Measurements from ENCODE around the gene DNAJC4. TPM values are rescaled to one million over a fixed set of nuclear protein-coding genes. Genes with fewer than 3 reads are reported as not detected.

DNAJC4 gene
- total RNA-seq, 3 donors from 2014 or later = 23.6 to 33.5 (median 32.6) TPM

GRCh38 chr11:64238999-64239398, 8.7 kb downstream of the DNAJC4 start:
- DNase-seq (ENCODE audit: low spot score in 2 of 2) = no peak
- Histone ChIP-seq H3K36me3 (no peaks in the 10 kb centered on the region), H3K27ac (peak overlapping the region; percentile 61 to 100), H3K9me3 (no peaks in the 10 kb centered on the region), H3K4me1 (peaks cover 6 to 12% of the 10 kb centered on the region in 2 donors), H3K27me3 (no peaks in the 10 kb centered on the region), H3K4me3 (no peak overlapping the region)
- TF ChIP-seq POLR2AphosphoS5 (IDR thresholded peaks at IDR 0.05) (no peak), POLR2A (IDR thresholded peaks at IDR 0.05) (no peak), CTCF (IDR thresholded peaks at IDR 0.05) (no peak)
- intact Hi-C loops (cut with DNase I; ENCODE audit: low total_unique reads) = no loop called here

GRCh38 chr11:64239662-64240434, 9.5 kb downstream of the DNAJC4 start:
- Histone ChIP-seq H3K4me1 (peaks cover 4 to 13% of the 10 kb centered on the region in 2 donors), H3K36me3 (no peaks in the 10 kb centered on the region), H3K27ac (peak overlapping the region; percentile 100), H3K27me3 (no peaks in the 10 kb centered on the region), H3K4me3 (peak overlapping the region; percentile 83 to 92 (median 87)), H3K9me3 (no peaks in the 10 kb centered on the region)
- no peak for DNase-seq (ENCODE audit: low spot score in 2 of 2)
- intact Hi-C loops (cut with DNase I; ENCODE audit: low total_unique reads) = no loop called here
- TF ChIP-seq POLR2A (IDR thresholded peaks at IDR 0.05) = no peak
- TF ChIP-seq POLR2AphosphoS5 (IDR thresholded peaks at IDR 0.05) = no peak
- no peak for TF ChIP-seq CTCF (IDR thresholded peaks at IDR 0.05)

- TF ChIP-seq POLR2A (IDR thresholded peaks at IDR 0.05) (peak; percentile 81), CTCF (IDR thresholded peaks at IDR 0.05) (no peak), POLR2AphosphoS5 (IDR thresholded peaks at IDR 0.05) (peak; percentile 85 to 98 (median 95))
- peaks cover 4 to 13% of the 10 kb centered on the region in 2 donors for H3K4me1 ChIP-seq
- no peaks in the 10 kb centered on the region for H3K36me3 ChIP-seq
- H3K27me3 ChIP-seq = no peaks in the 10 kb centered on the region
- peak within 1 kb of the TSS; percentile 83 to 92 (median 87) for H3K4me3 ChIP-seq
- intact Hi-C loops (cut with DNase I; ENCODE audit: low total_unique reads) = no loop called here
- no peaks in the 10 kb centered on the region for H3K9me3 ChIP-seq
- H3K27ac ChIP-seq = peak within 1 kb of the TSS; percentile 100
- peak; percentile 96 to 98 for DNase-seq (ENCODE audit: low spot score in 2 of 2)
These were observed 10.3 kb downstream of the DNAJC4 start, which contains the start of gene FKBP2 for GRCh38 chr11:64240435-64241240. TSS of gene FKBP2 (plus strand) at chr11:64241095. CDS start at chr11:64242388, 1,293 bp downstream.

GRCh38 chr11:64241241-64241490, 10.8 kb downstream of the DNAJC4 start:
- TF ChIP-seq CTCF (IDR thresholded peaks at IDR 0.05) = no peak
- no peak for TF ChIP-seq POLR2A (IDR thresholded peaks at IDR 0.05)
- TF ChIP-seq POLR2AphosphoS5 (IDR thresholded peaks at IDR 0.05) = no peak
- H3K4me1 ChIP-seq = peaks cover 4 to 12% of the 10 kb centered on the region in 2 donors

More at GRCh38 chr11:64241241-64241490, 10.8 kb downstream of the DNAJC4 start:
- peak in 1 of 2 donors; percentile 99 for DNase-seq (ENCODE audit: low spot score in 2 of 2)
- intact Hi-C loops (cut with DNase I; ENCODE audit: low total_unique reads) = no loop called here
- H3K36me3 ChIP-seq = no peaks in the 10 kb centered on the region
- peak overlapping the region; percentile 100 for H3K27ac ChIP-seq
- H3K27me3 ChIP-seq = no peaks in the 10 kb centered on the region
- no peaks in the 10 kb centered on the region for H3K9me3 ChIP-seq
- peak overlapping the region; percentile 83 to 92 (median 87) for H3K4me3 ChIP-seq
